HG02852 (cell line): Measurements from ENCODE around the gene OPCML.

Experiments
- ATAC-seq: cut with Tn5 transposase; IDR thresholded peaks from one replicate; pipeline ENCODE4 v1.9.1; 2021; ENCODE audit warnings: mild to moderate bottlenecking, moderate library complexity; ENCODE audit not compliant: unreplicated experiment

OPCML gene

GRCh38 chr11:132872211-132872610 is 660.1 kb downstream of the OPCML start:
- no peak for ATAC-seq

GRCh38 chr11:132866783-132867545 is 665.3 kb downstream of the OPCML start:
- ATAC-seq: no peak

GRCh38 chr11:132865623-132866022 is 666.7 kb downstream of the OPCML start:
- no peak for ATAC-seq

GRCh38 chr11:132864811-132865576 is 667.3 kb downstream of the OPCML start:
- no peak for ATAC-seq

GRCh38 chr11:132862933-132863332 is 669.4 kb downstream of the OPCML start:
- ATAC-seq: no peak

GRCh38 chr11:132862137-132862536 is 670.2 kb downstream of the OPCML start:
- ATAC-seq: no peak

GRCh38 chr11:132859306-132859705 is 673.0 kb downstream of the OPCML start:
- ATAC-seq: no peak

GRCh38 chr11:132858223-132858622 is 674.1 kb downstream of the OPCML start:
- no peak for ATAC-seq

- no peak for ATAC-seq
Measured at GRCh38 chr11:132856032-132856431, 676.3 kb downstream of the OPCML start.

- ATAC-seq: no peak
Measured at GRCh38 chr11:132855516-132855915, 676.8 kb downstream of the OPCML start.

- ATAC-seq: no peak
Measured at GRCh38 chr11:132853886-132854285, 678.4 kb downstream of the OPCML start.

GRCh38 chr11:132852361-132852760 is 679.9 kb downstream of the OPCML start:
- ATAC-seq: no peak

GRCh38 chr11:132851247-132851646 is 681.1 kb downstream of the OPCML start:
- no peak for ATAC-seq

- ATAC-seq: no peak
Measured at GRCh38 chr11:132850266-132850665, 682.0 kb downstream of the OPCML start.

- no peak for ATAC-seq
Measured at GRCh38 chr11:132848336-132848735, 684.0 kb downstream of the OPCML start.

GRCh38 chr11:132846075-132846474 is 686.2 kb downstream of the OPCML start:
- ATAC-seq: no peak

- no peak for ATAC-seq
Measured at GRCh38 chr11:132844956-132845696, 687.2 kb downstream of the OPCML start.

GRCh38 chr11:132840660-132841059 is 691.6 kb downstream of the OPCML start:
- no peak for ATAC-seq

- no peak for ATAC-seq
Measured at GRCh38 chr11:132840191-132840590, 692.1 kb downstream of the OPCML start.

- no peak for ATAC-seq
Measured at GRCh38 chr11:132839236-132839945, 692.9 kb downstream of the OPCML start.

- no peak for ATAC-seq
Measured at GRCh38 chr11:132838627-132839026, 693.7 kb downstream of the OPCML start.
